Measurements from ENCODE around the gene MAGOH.
"Not testable (repeated sequence)": the region's sequence is repeated elsewhere in the genome, so short reads cannot be mapped to it uniquely, and the experiment has no call there.

Gene MAGOH

GRCh38 chr1:53197291-53198200, 40.8 kb downstream of the MAGOH start:
- CTCF ChIA-PET, result interaction anchor here (0.8 kb wide), 1 partner anchor 10 kb away, joined by 3 read pairs; no protein-coding TSS in a partner anchor
- H3K27me3 Mint-ChIP-seq, result no peaks in the 10 kb centered on the region

GRCh38 chr1:53196485-53197290, 41.6 kb downstream of the MAGOH start, which contains the start of gene CPT2:
CPT2 (plus strand) TSS chr1:53196824; CDS start chr1:53196944, 120 bp downstream.
- Mint-ChIP-seq H3K27me3 (no peaks in the 10 kb centered on the region), H3K27ac (peak within 1 kb of the TSS; percentile 98), H3K36me3 (peaks cover 25% of the 10 kb centered on the region), H3K4me3 (peak within 1 kb of the TSS; percentile 98), H3K9me3 (no peaks in the 10 kb centered on the region), H3K4me1 (peaks cover 31% of the 10 kb centered on the region)
- peak; percentile 95 for DNase-seq
- CTCF ChIA-PET, result interaction anchor here (0.6 kb wide), 1 partner anchor 19 kb away, joined by 3 read pairs; no protein-coding TSS in a partner anchor

More at GRCh38 chr1:53197291-53198200, 40.8 kb downstream of the MAGOH start:
- DNase-seq, result no peak
- Mint-ChIP-seq H3K4me3 (peak overlapping the region; percentile 98), H3K27ac (peak overlapping the region; percentile 98), H3K4me1 (peaks cover 31% of the 10 kb centered on the region), H3K9me3 (no peaks in the 10 kb centered on the region), H3K36me3 (peaks cover 32% of the 10 kb centered on the region)

GRCh38 chr1:53196017-53196484, 42.3 kb downstream of the MAGOH start:
- Mint-ChIP-seq H3K36me3 (peaks cover 22% of the 10 kb centered on the region), H3K4me3 (peak overlapping the region; percentile 98), H3K27ac (peak overlapping the region; percentile 85), H3K4me1 (peaks cover 31% of the 10 kb centered on the region), H3K9me3 (no peaks in the 10 kb centered on the region), H3K27me3 (peaks cover under 1% of the 10 kb centered on the region)
- no peak for DNase-seq
- CTCF ChIA-PET, result interaction anchor here (0.6 to 2.5 kb wide), 3 partner anchors 10 to 19 kb away, joined by 3 to 15 read pairs (median 11); no protein-coding TSS in a partner anchor

- DNase-seq, result no peak
- H3K36me3 Mint-ChIP-seq, result peaks cover 16% of the 10 kb centered on the region
- CTCF ChIA-PET, result interaction anchor here (2.4 to 2.5 kb wide), 2 partner anchors 9 to 13 kb away, joined by 11 to 15 read pairs; no protein-coding TSS in a partner anchor
- peaks cover 6% of the 10 kb centered on the region for H3K27me3 Mint-ChIP-seq
- H3K4me3 Mint-ChIP-seq, result no peak overlapping the region
- peaks cover 31% of the 10 kb centered on the region for H3K4me1 Mint-ChIP-seq
- no peaks in the 10 kb centered on the region for H3K9me3 Mint-ChIP-seq
- no peak overlapping the region for H3K27ac Mint-ChIP-seq
These were observed 42.9 kb downstream of the MAGOH start for GRCh38 chr1:53195246-53196016.

- H3K27me3 Mint-ChIP-seq, result peaks cover 6% of the 10 kb centered on the region
- CTCF ChIA-PET, result interaction anchor here (0.7 to 1.5 kb wide), 2 partner anchors 10 to 11 kb away, joined by 3 to 6 read pairs; no protein-coding TSS in a partner anchor
- no peaks in the 10 kb centered on the region for H3K36me3 Mint-ChIP-seq
- no peaks in the 10 kb centered on the region for H3K4me1 Mint-ChIP-seq
- no peak for DNase-seq
- H3K4me3 Mint-ChIP-seq, result no peak overlapping the region
- no peak overlapping the region for H3K27ac Mint-ChIP-seq
- H3K9me3 Mint-ChIP-seq, result no peaks in the 10 kb centered on the region
These were observed 48.1 kb downstream of the MAGOH start for GRCh38 chr1:53190210-53190611.

GRCh38 chr1:53189061-53189460, 49.3 kb downstream of the MAGOH start:
- Mint-ChIP-seq H3K4me1 (no peaks in the 10 kb centered on the region), H3K27me3 (peaks cover 6% of the 10 kb centered on the region), H3K27ac (no peak overlapping the region), H3K36me3 (no peaks in the 10 kb centered on the region), H3K9me3 (no peaks in the 10 kb centered on the region), H3K4me3 (no peak overlapping the region)
- CTCF ChIA-PET, result interaction anchor here (1.5 kb wide), 1 partner anchor 10 kb away, joined by 6 read pairs; no protein-coding TSS in a partner anchor
- DNase-seq, result no peak

- H3K4me3 Mint-ChIP-seq, result no peak overlapping the region
- H3K27ac Mint-ChIP-seq, result no peak overlapping the region
- CTCF ChIA-PET, result no interaction called here
- H3K27me3 Mint-ChIP-seq, result peaks cover 6% of the 10 kb centered on the region
- no peaks in the 10 kb centered on the region for H3K4me1 Mint-ChIP-seq
- no peak for DNase-seq
- H3K9me3 Mint-ChIP-seq, result no peaks in the 10 kb centered on the region
- no peaks in the 10 kb centered on the region for H3K36me3 Mint-ChIP-seq
These were observed 50.2 kb downstream of the MAGOH start for GRCh38 chr1:53188099-53188498.

- Mint-ChIP-seq H3K36me3 (no peaks in the 10 kb centered on the region), H3K4me3 (no peak overlapping the region), H3K27ac (no peak overlapping the region), H3K4me1 (no peaks in the 10 kb centered on the region), H3K9me3 (no peaks in the 10 kb centered on the region), H3K27me3 (peaks cover 6% of the 10 kb centered on the region)
- CTCF ChIA-PET, result interaction anchor here (1.2 to 2.1 kb wide), 5 partner anchors 7 to 282 kb away, joined by 3 to 15 read pairs (median 7); no protein-coding TSS in a partner anchor
- no peak for DNase-seq
These were observed 50.9 kb downstream of the MAGOH start for GRCh38 chr1:53187401-53187800.

GRCh38 chr1:53186533-53186932, 51.8 kb downstream of the MAGOH start:
- no peaks in the 10 kb centered on the region for H3K4me1 Mint-ChIP-seq

GRCh38 chr1:53185955-53186297, 52.4 kb downstream of the MAGOH start:
- H3K27me3 Mint-ChIP-seq, result peaks cover 12% of the 10 kb centered on the region
- H3K4me1 Mint-ChIP-seq, H3K27ac Mint-ChIP-seq, H3K4me3 Mint-ChIP-seq, H3K36me3 Mint-ChIP-seq, H3K9me3 Mint-ChIP-seq, DNase-seq: not testable (repeated sequence)
- CTCF ChIA-PET, result interaction anchor here (0.8 to 2.2 kb wide), 9 partner anchors 9 to 483 kb away, joined by 3 to 15 read pairs (median 4); no protein-coding TSS in a partner anchor

More at GRCh38 chr1:53186533-53186932, 51.8 kb downstream of the MAGOH start:
- Mint-ChIP-seq H3K9me3 (no peaks in the 10 kb centered on the region), H3K27ac (no peak overlapping the region), H3K36me3 (no peaks in the 10 kb centered on the region), H3K27me3 (peaks cover 7% of the 10 kb centered on the region), H3K4me3 (no peak overlapping the region)
- DNase-seq, result no peak
- CTCF ChIA-PET, result interaction anchor here (0.8 to 2.2 kb wide), 10 partner anchors 8 to 382 kb away, joined by 3 to 15 read pairs (median 4); no protein-coding TSS in a partner anchor

- peaks cover 30% of the 10 kb centered on the region for H3K27me3 Mint-ChIP-seq
- CTCF ChIA-PET, result interaction anchor here (0.8 to 3.5 kb wide), 7 partner anchors 9 to 485 kb away, joined by 4 to 18 read pairs (median 5); partner anchors contain the start of genes COA7 and ECHDC2
- H3K9me3 Mint-ChIP-seq, result no peaks in the 10 kb centered on the region
- H3K4me3 Mint-ChIP-seq, result no peak overlapping the region
- DNase-seq, result no peak
- H3K4me1 Mint-ChIP-seq, result no peaks in the 10 kb centered on the region
- H3K36me3 Mint-ChIP-seq, result no peaks in the 10 kb centered on the region
- no peak overlapping the region for H3K27ac Mint-ChIP-seq
These were observed 55.0 kb downstream of the MAGOH start for GRCh38 chr1:53183095-53183990.

- H3K27ac Mint-ChIP-seq, result no peak overlapping the region
- peaks cover 30% of the 10 kb centered on the region for H3K27me3 Mint-ChIP-seq
These were observed 55.6 kb downstream of the MAGOH start for GRCh38 chr1:53182716-53183094.

More at GRCh38 chr1:53182716-53183094, 55.6 kb downstream of the MAGOH start:
- CTCF ChIA-PET, result interaction anchor here (1.1 to 3.5 kb wide), 7 partner anchors 9 to 484 kb away, joined by 3 to 18 read pairs (median 5); partner anchors contain the start of genes COA7 and ECHDC2
- Mint-ChIP-seq H3K36me3 (no peaks in the 10 kb centered on the region), H3K9me3 (no peaks in the 10 kb centered on the region), H3K4me3 (no peak overlapping the region), H3K4me1 (no peaks in the 10 kb centered on the region)
- no peak for DNase-seq
